Measurements from ENCODE around the gene PHF2.
"Not testable (repeated sequence)": the region's sequence is repeated elsewhere in the genome, so short reads cannot be mapped to it uniquely, and the experiment has no call there.

PHF2 gene

DNA sequence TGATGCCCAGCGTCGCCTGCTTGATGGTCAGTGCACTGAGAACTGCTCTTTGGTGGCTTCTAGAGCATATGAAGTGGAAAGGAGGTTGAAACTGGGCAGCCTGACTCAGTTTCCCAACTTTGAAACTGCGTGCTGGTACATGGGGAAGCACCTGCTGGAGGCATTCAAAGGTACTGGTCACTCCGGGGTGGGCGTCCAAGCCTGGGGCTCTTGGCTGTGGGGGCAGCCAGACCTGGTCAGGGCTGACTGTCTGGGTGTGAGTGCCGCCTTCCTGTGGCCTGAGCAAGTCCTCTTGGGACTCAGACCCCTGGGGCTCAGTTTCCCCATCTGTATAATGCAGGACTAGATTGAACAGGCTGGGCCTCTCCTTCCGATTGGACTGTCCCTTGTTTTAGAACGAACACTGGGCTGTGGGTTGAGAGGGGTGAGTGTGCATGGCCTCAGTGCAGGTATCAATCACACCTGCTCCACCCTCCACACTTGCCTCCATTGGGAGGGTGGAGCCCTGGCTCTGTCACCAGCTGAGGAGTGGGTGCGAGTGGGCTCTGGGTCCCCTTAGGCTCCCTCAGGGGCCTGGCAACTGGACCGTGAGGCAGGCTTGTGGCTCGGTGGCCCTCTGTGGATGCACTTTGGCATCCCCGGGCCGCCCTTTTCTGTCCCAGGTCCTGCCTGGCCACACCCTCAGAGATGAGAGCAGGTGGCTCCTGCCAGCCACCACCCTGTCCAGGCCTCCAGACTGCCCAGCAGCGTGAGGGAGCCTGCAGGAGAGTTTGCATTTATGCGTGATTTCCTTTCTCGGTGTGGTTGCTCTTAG is 80.2 kb downstream of the PHF2 start:
- in situ Hi-C loops (cut with MboI; ENCODE audit: low pct_unique_long_range_greater_than_20kb, low sequenced_read_pairs), result no loop called here
- DNase-seq, result no peak

DNA sequence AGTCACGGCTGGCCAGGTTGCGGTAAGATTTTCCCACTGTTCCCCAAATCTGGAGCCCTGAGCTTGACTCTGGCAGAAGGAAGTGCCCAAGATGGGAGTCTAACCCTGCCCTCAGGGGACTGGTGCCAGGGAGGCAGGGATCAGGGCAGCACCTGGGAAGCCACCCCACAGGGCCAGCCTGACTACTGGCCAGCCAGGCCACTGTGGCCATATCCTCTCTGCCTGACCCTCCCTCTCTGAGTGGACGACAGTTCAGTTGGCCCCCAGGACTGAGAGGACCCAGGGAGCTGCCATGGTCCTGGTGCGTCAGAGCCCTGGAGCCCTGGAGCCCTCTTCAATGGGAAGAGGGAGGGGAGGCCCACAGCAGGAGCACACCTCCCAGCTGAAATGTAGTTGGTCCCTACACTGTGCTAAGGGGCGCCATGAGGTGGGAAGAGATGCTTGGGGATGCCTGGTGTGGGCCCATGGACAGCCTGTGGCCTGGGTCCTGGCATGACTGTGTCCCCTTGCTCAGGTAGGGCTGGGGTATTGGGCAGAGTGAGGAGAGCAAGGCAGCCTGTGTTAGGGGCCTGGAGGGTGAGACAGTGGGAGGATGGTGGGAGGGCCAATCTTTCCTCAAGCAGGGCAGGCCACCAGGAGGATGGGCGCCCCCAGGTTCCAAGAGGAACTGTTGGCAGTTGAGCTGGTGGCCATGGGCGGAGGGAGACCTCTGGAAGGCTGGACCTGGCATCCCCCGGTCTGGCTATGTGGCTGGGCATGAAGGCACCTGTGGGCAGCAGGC is 81.1 kb downstream of the PHF2 start:
- in situ Hi-C loops (cut with MboI; ENCODE audit: low pct_unique_long_range_greater_than_20kb, low sequenced_read_pairs), result no loop called here
- no peak for DNase-seq

DNA sequence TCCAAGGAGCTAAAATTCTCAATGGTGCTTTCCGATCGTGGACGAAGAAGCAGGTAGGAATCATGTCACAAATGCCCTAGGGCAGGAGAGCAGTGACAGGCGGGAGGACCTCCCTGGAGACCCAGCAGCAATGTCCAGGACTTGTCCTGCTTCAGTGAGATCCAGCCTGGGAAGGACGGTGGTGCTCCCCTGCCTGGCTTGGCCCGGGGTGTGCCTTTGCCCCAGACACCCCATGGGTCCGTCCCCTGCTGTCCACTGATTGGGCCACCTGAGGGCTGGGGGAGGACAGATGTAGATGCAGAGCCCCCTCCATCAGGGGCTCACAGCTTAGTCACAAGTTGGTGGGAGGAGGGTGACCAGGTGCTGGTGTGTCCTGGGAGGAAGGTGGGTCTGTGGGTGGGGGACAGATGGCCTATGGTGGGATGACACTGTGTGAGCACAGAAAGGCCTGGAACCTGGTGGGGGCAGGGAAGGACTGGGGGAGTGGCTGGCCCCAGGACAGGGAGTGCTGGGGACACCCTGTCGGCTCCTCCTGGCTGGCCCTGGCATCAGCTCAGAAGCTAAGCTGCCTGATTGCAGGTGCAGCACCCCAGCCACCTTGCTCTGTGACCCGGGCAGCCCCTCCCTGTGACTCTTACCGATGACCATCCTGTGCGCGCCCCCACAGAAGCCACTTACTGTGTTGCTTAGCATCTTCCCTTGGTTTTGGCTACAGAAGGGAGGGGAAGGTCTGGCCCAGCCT is 82.0 kb downstream of the PHF2 start:
- in situ Hi-C loops (cut with MboI; ENCODE audit: low pct_unique_long_range_greater_than_20kb, low sequenced_read_pairs), result no loop called here
- no peak for DNase-seq

DNA sequence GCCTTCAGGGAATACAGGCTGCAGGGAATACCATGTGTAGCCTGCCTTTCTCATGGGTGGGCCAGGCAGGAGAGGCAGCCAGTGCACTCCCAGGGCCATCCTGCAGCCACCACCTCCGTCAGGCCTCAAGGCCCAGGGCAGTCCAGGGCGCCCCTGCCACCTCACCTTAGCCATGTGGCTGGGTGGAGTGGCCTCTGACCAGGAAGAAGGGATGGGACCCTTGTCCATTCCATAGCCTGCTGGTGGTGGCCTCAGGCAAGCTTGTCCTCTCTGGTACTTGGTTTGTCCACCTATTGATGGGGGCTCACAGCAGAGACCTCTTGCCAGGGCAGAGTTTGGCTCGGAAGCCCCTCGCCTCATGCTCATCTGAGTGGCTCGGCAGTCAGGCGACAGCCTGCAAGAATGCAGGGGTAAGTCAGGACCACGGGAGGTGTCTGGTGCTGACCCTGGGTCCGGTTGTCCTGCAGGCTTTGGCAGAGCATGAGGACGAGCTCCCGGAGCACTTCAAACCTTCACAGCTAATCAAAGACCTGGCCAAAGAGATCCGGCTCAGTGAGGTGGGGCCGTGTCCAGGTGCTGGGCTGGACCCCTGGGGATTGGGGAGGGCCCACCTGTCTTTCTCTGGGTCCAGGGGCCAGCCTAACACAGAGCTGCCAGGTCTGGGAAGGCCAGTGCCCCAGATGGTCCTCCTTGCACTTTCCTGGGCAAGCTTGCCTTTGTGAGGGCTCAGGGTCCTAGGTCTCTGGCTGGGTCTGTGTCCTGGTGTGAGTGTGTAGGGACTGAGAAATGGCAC is 82.9 kb downstream of the PHF2 start:
- in situ Hi-C loops (cut with MboI; ENCODE audit: low pct_unique_long_range_greater_than_20kb, low sequenced_read_pairs), result no loop called here
- DNase-seq, result no peak

DNA sequence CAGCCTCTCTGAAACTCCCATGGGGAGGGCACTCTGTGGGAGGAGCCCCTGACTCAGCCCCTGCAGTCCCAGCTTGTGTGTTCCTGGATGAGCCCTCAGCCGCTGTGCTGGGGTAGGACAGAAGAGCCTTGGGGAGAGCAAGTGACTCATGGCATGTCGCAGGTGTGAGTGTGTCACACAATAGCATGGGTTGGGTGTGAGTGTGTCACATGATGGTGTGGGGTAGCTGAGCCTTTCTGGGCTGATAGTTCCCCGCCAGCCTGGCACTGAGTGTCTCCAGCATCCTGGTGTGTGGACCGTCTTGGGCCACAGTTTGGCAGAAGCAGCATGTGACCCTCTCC is 83.4 kb downstream of the PHF2 start:
- in situ Hi-C loops (cut with MboI; ENCODE audit: low pct_unique_long_range_greater_than_20kb, low sequenced_read_pairs), result no loop called here
- no peak for DNase-seq

DNA sequence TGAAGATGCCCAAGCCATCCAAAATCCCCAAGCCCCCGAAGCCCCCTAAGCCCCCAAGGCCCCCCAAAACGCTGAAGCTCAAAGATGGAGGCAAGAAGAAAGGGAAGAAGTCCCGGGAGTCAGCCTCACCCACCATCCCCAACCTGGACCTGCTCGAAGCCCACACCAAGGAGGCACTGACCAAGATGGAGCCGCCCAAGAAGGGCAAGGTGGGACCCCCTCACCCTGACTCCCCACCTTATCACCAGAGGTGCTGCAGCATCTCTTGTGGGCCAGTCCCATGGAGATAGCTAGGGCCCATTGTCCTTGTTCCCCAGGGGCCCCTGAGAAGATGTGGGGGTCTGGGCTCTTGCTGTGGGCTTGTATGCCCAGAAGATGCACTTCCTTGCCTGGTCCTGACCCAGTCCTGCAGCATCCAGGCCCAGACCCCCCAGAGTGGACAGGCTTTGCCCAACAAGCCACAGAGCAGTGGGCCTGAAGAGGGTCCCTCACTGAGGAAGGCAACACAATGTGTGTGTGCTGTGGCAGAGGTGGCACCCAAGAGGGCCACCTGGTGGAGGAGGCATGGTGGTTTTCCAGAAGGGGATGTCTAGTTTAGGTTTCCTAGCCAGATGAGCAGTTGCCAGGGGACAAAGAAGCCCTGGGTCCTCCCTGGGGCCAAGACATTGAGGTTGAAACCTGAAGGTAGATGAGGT is 84.1 kb downstream of the PHF2 start:
- DNase-seq, result no peak
- in situ Hi-C loops (cut with MboI; ENCODE audit: low pct_unique_long_range_greater_than_20kb, low sequenced_read_pairs), result no loop called here

DNA sequence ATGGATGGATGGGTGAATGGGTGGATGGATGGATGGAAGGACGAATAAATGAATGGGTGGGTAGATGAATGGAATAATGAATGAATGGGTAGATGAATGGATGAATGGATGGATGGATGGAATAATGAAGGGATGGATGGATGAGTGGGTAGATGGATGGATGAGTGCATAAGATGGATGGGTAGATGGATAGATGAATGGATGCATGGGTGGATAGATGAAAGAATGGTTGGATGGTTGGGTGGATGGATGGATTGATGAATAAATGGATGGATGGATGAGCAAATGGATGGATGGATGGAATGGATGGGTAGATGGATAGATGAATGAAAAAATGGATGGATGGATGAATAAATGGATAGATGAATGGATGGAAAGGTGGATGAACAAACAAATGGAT is 85.2 kb downstream of the PHF2 start:
- DNase-seq, result no peak
- in situ Hi-C loops (cut with MboI; ENCODE audit: low pct_unique_long_range_greater_than_20kb, low sequenced_read_pairs), result no loop called here

DNA sequence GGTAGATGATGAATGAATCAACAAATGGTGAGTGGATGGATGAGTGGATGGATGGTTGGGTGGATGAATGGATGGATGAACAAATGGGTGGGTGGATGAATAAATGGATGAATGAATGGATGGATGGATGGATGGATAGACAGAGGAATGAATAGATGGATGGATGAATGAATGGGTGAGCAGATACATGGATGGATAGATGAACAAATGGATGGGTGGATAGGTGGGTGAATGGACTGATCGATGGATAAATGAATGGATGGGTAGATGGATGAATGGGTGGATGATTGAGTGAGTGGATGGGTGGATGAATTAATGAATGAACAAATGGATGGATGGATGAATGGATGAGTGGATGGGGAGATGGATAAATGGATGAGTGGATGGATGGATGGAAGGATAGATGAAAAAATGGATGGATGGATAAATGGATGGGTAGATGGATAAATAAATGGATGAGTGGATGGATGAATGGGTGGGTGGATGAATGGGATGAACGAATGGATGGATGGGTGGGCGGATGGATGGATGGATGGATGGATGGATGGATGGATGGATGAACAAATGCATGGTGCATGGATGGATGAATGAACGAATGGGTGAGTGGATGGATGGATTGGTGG is 85.7 kb downstream of the PHF2 start:
- in situ Hi-C loops (cut with MboI; ENCODE audit: low pct_unique_long_range_greater_than_20kb, low sequenced_read_pairs), result no loop called here
- DNase-seq, result no peak

DNA sequence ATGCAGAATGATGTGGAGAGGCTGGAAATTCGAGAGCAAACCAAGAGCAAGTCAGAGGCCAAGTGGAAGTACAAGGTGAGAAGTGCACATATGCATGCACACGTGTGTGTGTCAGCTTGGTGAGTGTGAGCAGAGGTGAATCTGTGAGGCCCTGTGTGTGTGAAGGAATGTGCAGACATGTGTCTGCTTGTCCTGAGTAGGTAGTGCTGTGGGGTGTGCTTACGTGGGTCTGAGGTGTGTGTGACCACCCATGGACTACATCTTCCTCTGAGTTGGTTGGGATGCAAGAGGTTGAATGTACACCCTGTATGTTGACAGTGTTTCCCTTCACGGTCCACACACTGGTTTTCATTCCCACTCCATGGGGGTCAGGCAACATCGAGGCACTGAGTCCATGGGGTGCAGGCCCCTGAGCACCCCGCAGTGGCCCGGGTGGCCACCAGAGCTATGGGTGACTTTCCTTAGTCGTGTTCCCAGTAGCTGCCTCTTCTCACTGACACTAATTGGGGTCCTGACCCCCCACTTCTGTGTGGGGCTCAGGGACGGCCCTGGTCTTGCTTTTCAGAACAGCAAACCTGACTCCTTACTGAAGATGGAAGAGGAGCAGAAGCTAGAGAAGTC is 86.7 kb downstream of the PHF2 start:
- no peak for DNase-seq
- in situ Hi-C loops (cut with MboI; ENCODE audit: low pct_unique_long_range_greater_than_20kb, low sequenced_read_pairs), result no loop called here

DNA sequence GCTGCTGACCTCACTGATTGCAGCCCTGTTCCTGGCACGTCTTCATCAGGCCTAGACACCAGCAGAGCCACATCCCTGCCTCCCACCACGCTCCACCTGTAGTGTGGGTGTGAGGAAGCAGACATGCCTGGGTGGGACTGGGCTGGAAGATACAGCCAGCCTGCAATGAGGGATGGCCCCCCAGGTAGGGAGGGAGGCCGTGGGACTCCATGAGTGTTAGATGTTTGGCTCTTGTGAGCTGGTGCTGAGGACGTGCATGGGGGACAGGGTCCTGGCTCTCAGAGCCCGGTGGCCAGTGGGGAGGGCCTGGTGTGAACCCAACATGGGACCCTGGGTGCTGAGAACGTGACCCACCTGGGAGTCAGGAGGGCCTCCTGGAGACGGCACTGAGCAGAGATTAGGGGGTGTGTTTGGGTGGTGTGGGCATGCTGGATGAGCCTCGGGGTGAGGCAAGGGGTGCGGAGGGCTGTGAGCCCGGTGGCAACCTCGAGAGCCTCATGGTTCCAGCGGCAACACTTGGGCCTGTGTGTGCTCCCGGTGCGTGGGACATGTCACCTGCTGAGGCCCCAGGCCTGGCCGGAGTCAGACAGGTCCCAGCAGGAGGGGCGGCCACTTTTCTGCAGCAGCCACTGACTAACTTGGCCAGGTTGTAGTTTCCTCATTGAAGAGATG is 87.6 kb downstream of the PHF2 start:
- no peak for DNase-seq
- in situ Hi-C loops (cut with MboI; ENCODE audit: low pct_unique_long_range_greater_than_20kb, low sequenced_read_pairs), result no loop called here

DNA sequence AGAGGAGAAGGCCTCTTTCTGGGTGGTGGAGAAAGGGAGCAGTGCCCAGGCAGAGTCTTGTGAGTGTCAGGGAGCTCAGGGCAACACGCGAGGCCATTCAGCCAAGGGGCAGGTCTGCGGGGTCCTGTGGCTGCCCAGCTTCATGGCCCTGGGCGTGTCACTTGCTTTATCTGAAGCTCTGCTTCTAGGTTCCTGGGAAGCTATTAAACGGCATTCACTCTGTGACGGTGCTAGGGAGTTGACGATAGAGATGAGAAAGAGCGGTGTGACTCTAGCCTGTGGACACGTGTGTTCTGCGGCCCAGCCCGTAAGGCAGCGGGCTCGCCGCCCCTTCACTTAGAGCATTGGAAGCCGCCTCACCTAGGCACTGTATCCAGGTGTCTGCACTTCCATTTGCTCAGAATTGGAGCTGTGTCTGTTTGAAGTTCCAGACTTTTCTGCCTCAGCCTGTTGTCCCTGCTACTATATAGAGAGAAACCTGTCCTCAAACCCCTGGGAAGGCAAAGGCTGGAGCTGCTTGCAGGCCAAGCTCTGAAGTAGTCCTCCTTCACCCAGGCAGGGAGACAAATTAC is 88.3 kb downstream of the PHF2 start:
- in situ Hi-C loops (cut with MboI; ENCODE audit: low pct_unique_long_range_greater_than_20kb, low sequenced_read_pairs), result no loop called here
- DNase-seq, result no peak

DNA sequence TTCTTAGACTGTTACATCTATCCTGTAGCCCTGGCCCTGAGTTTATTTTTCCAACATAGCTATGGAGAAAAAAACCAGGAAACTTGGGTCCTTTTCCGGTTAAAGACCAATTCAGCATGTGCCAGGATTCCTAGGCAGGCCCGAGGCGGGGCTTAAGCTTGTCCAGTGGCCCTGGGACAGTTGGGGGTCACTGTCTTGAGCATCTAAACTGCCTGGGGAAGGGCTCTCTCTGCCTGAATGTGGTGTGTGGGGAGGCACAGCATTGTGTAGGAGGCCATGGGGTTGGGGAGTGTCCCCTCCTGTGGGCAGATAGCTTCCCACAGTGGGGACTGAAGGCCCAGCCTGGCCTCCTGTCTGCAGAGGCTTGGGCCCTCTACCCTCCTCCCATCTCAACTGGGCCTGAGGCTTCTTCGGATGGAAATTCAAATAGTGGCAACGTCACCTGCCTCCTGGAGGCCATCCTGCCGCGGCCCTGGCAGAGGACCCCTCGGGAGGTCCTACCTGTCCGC is 88.8 kb downstream of the PHF2 start:
- DNase-seq, result no peak
- in situ Hi-C loops (cut with MboI; ENCODE audit: low pct_unique_long_range_greater_than_20kb, low sequenced_read_pairs), result no loop called here

DNA sequence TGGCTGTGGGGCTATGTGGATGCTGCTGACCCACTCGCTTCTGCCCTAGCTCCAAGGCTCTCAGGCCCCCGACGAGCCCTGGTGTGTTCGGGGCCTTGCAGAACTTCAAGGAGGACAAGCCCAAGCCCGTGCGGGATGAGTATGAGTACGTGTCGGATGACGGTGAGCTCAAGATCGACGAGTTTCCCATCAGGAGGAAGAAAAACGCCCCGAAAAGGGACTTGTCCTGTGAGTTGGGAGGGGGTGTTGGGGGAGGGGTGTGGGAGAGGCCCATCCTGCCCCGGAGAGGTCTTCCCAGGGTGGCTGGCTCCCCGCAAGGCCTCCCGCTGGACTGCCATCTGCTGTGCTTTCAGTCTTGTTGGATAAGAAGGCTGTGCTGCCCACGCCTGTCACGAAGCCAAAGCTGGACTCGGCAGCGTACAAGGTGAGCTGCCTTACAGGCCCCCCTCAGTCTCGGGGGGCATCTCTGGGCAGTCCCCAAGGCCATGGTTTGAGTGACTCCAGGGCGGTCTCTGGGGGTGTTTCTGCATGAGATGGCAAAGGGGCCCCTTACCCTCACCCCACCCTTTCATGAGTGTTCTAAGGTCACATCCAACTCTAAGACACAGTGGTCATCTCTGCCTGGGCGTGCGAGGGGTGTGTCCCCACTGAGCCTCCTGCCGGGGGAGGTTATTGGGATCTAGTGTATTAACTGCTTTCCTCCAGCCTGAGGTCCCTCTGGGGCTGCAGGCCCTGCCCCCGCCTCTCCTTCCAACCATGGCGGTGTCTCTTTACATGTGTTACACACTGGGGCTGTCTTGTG is 89.5 kb downstream of the PHF2 start:
- no peak for DNase-seq
- in situ Hi-C loops (cut with MboI; ENCODE audit: low pct_unique_long_range_greater_than_20kb, low sequenced_read_pairs), result no loop called here

DNA sequence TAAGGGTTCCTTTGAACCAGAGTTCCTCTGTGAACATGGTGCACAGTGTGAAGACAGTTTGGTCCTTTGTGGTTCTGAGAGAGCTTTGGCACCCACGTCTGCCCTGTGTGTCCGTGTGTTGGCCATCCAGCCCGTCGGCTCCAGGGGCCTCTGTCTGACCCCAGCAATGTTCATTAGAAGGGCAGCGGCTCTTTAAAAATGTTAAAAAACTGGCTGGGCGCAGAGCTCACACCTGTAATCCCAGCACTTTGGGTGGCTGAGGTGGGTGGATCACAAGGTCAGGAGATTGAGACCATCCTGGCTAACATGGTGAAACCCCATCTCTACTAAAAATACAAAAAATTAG is 90.0 kb downstream of the PHF2 start:
- DNase-seq, result not testable (repeated sequence)

DNA sequence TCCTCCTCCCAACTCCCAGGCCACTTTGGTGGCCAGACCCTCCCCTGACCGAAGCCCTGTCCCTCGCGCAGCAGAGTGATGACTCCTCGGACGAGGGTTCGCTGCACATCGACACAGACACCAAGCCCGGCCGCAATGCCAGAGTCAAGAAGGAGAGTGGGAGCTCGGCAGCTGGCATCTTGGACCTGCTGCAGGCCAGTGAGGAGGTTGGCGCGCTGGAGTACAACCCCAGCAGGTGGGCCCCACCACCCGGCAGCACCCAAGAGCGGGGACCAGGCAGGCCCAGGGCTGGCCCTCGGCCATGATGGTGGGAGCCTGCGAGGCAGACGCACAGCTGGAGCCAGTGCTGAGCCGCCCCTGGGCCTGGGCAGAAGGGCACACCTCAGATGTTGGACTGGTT is 90.6 kb downstream of the PHF2 start:
- DNase-seq, result no peak
- in situ Hi-C loops (cut with MboI; ENCODE audit: low pct_unique_long_range_greater_than_20kb, low sequenced_read_pairs), result no loop called here

More for the DNA sequence above, 90.0 kb downstream of the PHF2 start:
- in situ Hi-C loops (cut with MboI; ENCODE audit: low pct_unique_long_range_greater_than_20kb, low sequenced_read_pairs), result not testable (repeated sequence)

DNA sequence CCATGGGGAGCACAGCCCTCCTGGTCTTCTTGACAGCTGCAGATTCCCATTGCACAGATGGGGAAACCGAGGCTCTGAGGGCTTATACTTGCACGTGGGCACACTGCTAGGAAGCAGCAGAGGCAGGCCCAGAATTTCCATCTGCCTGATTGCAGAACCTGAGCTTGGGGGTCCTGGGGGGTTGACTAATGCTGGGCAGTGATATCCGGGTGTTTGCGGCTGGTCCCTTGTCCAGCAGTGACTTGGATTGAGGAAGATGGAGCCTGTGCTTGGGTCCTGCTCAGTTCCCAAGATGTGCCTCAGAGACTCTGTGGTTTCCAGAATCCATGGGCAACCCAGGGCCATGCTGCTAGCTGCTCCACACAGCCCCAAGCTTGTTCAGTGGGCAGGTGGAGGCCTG is 91.2 kb downstream of the PHF2 start:
- in situ Hi-C loops (cut with MboI; ENCODE audit: low pct_unique_long_range_greater_than_20kb, low sequenced_read_pairs), result no loop called here
- DNase-seq, result no peak
